GM12892 (cell line): ENCODE data around the gene HNRNPM.

ENCODE experiments used
- POLR2A ChIP-seq: IDR thresholded peaks from 2 replicates; pipeline ENCODE4 v1.6.1; 2011; ENCODE audit warnings: low read depth, low read length, control low read depth
- POLR2AphosphoS5 ChIP-seq: IDR thresholded peaks from 2 replicates; pipeline ENCODE4 v1.6.1; 2011; ENCODE audit warnings: low read depth, low read length, control low read depth

GRCh38 chr19:8449830-8450229 is 5.1 kb downstream of the HNRNPM start:
- TF ChIP-seq POLR2A (no peak), POLR2AphosphoS5 (no peak)
